Spinal cord (tissue), 10 donors: ENCODE data around the gene PRKCZ. TPM values are rescaled to one million over a fixed set of nuclear protein-coding genes. Genes with fewer than 3 reads are reported as not detected.

Experiments
- DNase-seq, 6 donors: peaks; one replicate each; pipeline versions ENCODE4 v3.0.0 to v3.0.0-alpha.2; 2013 to 2015; ENCODE audit warnings: low spot score in 6 of 6, low read depth in 4 of 6
- H3K27ac ChIP-seq: one replicate; pipeline ENCODE4 v1.5.1; 2013; ENCODE audit warnings: low read depth, low read length, control low read depth
- H3K27me3 ChIP-seq: one replicate; pipeline ENCODE4 v1.6.1; 2013; ENCODE audit warnings: low read length; ENCODE audit not compliant: control insufficient read depth, insufficient read depth
- H3K36me3 ChIP-seq: one replicate; pipeline ENCODE4 v1.6.1; 2013; ENCODE audit warnings: low read length; ENCODE audit not compliant: control insufficient read depth, insufficient read depth
- H3K4me1 ChIP-seq: one replicate; pipeline ENCODE4 v1.6.1; 2013; ENCODE audit warnings: low read length; ENCODE audit not compliant: control insufficient read depth, insufficient read depth
- H3K4me3 ChIP-seq: one replicate; pipeline ENCODE4 v1.5.1; 2013; ENCODE audit warnings: low read depth, low read length, control low read depth
- H3K9me3 ChIP-seq: one replicate; pipeline ENCODE4 v1.6.1; 2013; ENCODE audit warnings: low read length; ENCODE audit not compliant: control insufficient read depth, insufficient read depth
- whole genome bisulfite sequencing: methylation state at CpG from one replicate; pipeline ENCODE4 v1.1.5; 2013; ENCODE audit warnings: missing lambda C conversion rate; ENCODE audit not compliant: insufficient coverage; 5-methylcytosine and 5-hydroxymethylcytosine counted together
- polyA plus RNA-seq, 2 donors: library from polyadenylated mRNA; unstranded; fragments of 120-200 nt; gene quantifications; one replicate each; pipeline ENCODE4 v1.2.1, GENCODE V29; 2013; ENCODE audit not compliant: insufficient read length in 2 of 2
- total RNA-seq, 2 donors: library from RNA; depleted of rRNA in 1 of 2; stranded (reverse); fragments of 120-200 nt in 1 of 2; fragments of >200 nt in 1 of 2; gene quantifications; one replicate each; pipeline versions ENCODE4 v1.2.3 to v1.2.4, GENCODE V29; 2013 to 2014
- donor health status: healthy.

PRKCZ gene
- total and polyA plus RNA-seq, 4 donors = 33.2 to 131 (median 93.1) TPM

DNA sequence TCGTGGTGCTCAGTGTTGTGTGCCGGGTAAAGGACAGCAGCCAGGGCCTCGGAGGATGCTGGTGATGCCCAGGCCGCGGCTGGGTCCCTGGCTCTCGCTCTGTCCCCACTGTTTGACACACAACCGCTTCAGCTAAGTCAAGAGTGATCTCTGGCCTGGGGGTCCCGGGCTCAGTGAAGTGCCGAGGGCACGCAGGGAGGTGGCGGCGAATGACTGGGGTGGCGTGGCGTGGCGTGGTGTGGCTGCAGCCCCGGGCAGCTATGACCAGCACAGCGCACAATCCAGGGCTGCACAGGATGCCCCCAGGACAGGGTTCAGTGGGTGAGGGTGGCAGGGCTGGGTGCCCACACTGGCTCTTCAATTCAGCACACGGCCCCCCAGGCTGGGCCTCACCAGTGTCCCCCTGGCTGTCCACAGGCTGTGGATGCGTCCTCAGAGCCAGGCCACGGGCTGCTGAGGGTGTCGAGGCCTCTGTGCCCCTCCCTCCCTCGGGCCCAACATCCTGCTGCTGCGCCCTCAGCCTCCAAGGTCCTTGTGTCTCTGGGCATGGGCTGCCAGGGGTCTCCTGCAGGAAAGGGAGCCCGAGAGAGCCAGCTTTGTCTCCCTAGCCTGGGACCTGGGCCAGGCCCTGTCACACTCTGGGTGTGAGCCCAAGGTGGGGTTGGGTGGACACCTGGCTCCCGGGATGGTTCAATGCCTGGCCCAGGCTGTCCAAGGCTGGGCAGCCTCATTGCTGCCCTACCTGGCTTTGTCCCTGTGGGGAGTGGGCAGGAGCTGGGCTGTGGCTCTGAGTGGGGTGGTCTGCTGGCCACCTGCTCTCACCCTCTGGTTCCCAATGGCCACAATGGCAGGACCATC lies 165.9 kb downstream of the PRKCZ start:
- Histone ChIP-seq H3K27ac (no peak overlapping the region), H3K27me3 (no peaks in the 10 kb centered on the region), H3K4me1 (peaks cover 41% of the 10 kb centered on the region), H3K4me3 (no peak overlapping the region), H3K36me3 (peaks cover 6% of the 10 kb centered on the region), H3K9me3 (no peaks in the 10 kb centered on the region)
- no peak for DNase-seq
- WGBS = 89% methylated on average over 25 of the region's 25 CpGs

DNA sequence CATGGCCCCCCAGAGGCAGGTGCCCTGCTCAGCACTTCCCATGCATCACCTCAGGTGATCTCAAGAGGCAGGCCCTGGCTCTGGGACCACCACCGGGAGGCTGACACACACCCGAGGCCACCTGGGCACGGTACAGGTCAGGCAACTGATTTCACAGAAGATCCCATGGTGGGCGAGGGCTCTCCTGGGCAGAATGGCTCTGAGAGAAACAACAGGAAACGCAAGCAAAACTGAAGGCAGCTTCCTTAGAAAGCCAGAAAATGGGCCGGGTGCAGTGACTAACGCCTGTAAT lies 166.5 kb downstream of the PRKCZ start:
- no peak overlapping the region for H3K4me3 ChIP-seq
- H3K27ac ChIP-seq = no peak overlapping the region
- no peak for DNase-seq
- no peaks in the 10 kb centered on the region for H3K9me3 ChIP-seq
- peaks cover 6% of the 10 kb centered on the region for H3K36me3 ChIP-seq
- WGBS = 89% methylated on average over 7 of the region's 7 CpGs
- H3K4me1 ChIP-seq = peaks cover 41% of the 10 kb centered on the region
- H3K27me3 ChIP-seq = no peaks in the 10 kb centered on the region

DNA sequence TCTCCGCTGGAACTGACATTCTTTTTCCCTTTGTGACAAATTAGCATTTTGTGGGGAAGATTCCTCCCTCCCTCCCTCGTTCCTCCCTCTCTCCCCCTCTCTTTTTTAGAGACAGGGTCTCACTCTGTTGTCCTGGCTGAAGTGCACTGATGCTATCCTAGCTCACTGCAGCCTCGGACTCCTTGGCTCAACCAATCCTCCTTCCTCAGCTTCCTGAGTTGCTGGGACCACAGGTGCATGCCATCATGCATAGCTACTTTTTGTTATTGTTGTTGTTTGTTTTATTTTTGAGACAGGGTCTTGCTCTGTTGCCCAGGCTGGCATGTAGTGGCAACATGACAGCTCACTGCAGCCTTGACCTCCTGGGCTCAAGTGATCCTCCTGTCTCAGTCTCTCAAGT lies 171.1 kb downstream of the PRKCZ start:
- Histone ChIP-seq H3K9me3 (no peaks in the 10 kb centered on the region), H3K4me1 (peaks cover 2% of the 10 kb centered on the region), H3K4me3 (no peak overlapping the region), H3K27ac (no peak overlapping the region), H3K36me3 (peaks cover under 1% of the 10 kb centered on the region), H3K27me3 (no peaks in the 10 kb centered on the region)
- WGBS = 61% methylated on average over 2 of the region's 3 CpGs
- DNase-seq = no peak

DNA sequence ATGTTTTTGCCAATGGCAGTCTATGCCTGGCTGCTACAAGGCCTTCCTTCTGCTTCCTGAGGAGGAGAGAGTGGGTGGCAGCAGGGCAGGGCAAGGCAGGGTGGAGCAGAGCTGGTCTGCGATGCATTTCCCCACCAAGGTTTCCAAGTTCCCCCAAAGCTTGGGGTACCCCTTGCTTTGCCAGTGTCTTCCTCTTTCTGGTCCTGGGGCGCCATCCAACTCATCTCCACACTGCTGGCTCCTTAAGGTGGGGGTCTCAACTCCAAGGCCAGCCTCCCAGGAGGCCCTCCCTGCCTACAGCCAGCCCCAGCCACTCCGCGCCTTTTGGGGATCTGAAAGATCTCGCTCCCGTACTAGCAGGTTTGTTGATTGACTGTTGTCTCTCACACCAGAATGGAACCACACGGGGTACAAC lies 174.0 kb downstream of the PRKCZ start:
- no peak for DNase-seq
- no peaks in the 10 kb centered on the region for H3K9me3 ChIP-seq
- H3K36me3 ChIP-seq = peaks cover 3% of the 10 kb centered on the region
- H3K4me1 ChIP-seq = peaks cover 10% of the 10 kb centered on the region
- H3K4me3 ChIP-seq = no peak overlapping the region
- H3K27me3 ChIP-seq = no peaks in the 10 kb centered on the region
- WGBS = 94% methylated on average over 7 of the region's 7 CpGs
- no peak overlapping the region for H3K27ac ChIP-seq

DNA sequence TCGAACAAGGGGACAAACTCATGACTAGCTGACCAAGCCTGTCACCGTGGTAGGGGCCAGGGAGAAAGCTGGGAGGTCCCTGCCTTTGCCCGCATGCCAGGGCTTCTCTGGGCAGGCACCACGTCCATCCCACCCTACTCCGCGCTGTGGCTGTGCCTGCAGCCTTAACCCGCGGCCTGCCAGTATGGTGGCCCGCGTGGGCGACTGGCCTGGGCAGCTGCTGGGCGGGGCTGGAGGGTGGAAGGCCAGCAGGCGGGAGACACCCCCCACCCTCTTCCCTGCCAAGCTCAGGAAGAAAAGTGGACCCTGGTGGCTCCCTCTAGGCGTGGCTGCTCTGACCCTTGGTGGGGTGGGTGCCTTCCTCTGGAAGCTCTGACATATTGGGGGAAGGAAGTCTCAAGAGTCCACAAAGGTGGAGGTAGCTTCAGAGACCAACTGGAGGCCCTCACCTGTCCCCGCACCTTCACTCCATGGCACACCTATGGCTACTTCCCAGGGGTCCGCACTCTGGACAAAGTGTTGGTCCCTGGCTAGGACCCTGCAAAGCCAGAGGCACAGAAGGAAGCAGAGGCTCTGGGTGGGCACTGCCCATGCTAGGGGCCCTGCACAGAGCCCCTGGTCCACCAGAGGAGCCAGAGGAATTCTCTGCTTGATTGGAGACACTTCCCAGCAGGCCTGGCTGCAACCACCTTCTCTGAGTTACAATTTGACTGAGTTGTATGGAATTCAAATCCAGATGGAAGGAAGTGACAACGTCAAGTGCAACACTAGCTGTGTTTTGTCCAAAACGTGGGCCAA lies 174.6 kb downstream of the PRKCZ start:
- Histone ChIP-seq H3K4me1 (peaks cover 17% of the 10 kb centered on the region), H3K27me3 (no peaks in the 10 kb centered on the region), H3K4me3 (no peak overlapping the region), H3K36me3 (peaks cover 9% of the 10 kb centered on the region), H3K9me3 (no peaks in the 10 kb centered on the region), H3K27ac (no peak overlapping the region)
- no peak for DNase-seq
- WGBS = 92% methylated on average over 9 of the region's 18 CpGs

DNA sequence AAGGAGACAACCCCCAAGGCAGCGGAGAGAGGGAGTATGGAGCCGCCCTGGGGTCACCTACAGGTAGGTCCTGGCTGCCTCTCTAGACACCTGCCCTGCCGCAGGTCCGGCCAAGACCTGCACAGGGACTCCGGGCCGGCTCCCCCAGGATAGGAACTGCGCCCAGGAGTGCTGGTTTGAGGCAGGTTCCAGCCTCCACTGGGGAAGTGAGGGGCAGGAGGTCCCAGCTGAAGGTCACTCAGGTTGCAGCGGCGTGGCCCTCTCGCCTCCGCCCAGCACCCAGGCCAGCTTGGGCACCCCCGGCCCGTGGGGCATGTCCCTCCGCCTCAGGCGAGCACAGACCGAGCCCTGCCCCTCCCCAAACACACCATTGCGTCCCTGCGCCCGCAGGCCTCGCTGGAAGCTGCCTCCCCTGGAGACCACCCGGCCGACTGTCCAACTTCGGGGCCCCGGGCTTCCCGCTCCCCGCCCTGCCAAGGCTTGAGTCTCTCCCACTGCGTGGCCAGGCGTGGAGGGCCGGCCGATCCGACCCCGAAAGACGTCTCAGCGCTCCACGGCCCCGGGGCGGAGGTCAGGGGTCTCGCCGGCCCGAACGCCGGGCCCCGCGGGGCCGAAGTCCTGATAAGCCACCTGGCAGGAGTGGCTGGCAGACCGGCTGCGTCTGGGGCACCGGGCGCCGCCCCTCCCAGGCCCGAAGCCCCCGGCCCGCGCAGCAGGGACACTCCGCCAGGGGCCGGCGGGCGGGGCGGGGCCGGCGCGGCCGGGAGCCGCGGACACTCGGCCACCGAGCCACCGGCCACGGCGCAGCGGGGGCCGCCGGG lies 176.5 kb downstream of the PRKCZ start:
- DNase-seq = no peak
- Histone ChIP-seq H3K27ac (no peak overlapping the region), H3K4me1 (peaks cover 36% of the 10 kb centered on the region), H3K36me3 (peaks cover 26% of the 10 kb centered on the region), H3K9me3 (no peaks in the 10 kb centered on the region), H3K27me3 (no peaks in the 10 kb centered on the region), H3K4me3 (peak overlapping the region; percentile 60)
- 16% methylated on average over 73 of the region's 73 CpGs for WGBS

DNA sequence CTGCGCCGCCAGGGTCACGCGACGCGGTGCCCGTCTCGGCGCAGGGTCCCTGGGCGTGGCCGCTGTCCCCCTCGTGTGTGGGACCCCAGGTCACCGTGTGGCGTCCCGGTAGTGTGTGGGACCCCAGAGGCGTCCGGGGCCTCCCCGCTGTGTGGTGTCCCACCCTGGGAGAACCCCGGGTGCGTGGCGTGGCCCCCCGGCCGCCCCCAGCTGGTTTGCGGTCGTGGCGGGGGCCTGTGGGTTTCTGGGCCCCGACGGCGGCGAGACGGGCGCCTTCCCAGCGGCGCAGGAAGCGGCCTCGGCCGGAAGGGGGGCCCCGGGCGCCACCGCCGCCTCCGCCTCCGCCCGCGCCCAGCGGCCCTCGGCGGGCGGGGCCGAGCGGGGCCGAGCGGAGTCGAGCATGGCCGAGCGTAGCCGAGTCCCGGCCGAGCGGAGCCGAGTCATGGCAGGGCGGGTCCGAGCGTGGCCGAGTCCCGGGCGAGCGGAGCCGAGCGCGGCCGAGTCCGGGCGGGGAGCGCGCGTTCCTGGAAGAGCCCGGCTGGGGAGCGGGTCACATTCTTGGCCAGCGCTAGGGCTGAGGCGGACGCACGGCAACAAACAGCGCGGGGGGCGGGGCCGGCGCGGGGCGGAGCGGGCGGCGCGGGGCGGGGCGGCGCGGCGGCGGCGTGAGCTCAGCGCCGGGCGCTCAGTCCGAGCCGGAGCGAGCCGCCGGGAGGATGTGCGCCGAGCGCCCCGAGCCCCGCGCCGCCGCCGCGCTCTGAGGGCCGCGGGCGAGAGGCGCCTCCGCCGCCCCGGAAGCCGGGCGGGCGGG lies 177.3 kb downstream of the PRKCZ start:
- no peaks in the 10 kb centered on the region for H3K9me3 ChIP-seq
- DNase-seq = peak in 5 of 6 donors; percentile 94 to 99 (median 95)
- under 1% methylated on average over 129 of the region's 129 CpGs for WGBS
- no peaks in the 10 kb centered on the region for H3K27me3 ChIP-seq
- peak overlapping the region; percentile 87 for H3K27ac ChIP-seq
- peaks cover 44% of the 10 kb centered on the region for H3K4me1 ChIP-seq
- peaks cover 32% of the 10 kb centered on the region for H3K36me3 ChIP-seq
- peak overlapping the region; percentile 60 for H3K4me3 ChIP-seq

DNA sequence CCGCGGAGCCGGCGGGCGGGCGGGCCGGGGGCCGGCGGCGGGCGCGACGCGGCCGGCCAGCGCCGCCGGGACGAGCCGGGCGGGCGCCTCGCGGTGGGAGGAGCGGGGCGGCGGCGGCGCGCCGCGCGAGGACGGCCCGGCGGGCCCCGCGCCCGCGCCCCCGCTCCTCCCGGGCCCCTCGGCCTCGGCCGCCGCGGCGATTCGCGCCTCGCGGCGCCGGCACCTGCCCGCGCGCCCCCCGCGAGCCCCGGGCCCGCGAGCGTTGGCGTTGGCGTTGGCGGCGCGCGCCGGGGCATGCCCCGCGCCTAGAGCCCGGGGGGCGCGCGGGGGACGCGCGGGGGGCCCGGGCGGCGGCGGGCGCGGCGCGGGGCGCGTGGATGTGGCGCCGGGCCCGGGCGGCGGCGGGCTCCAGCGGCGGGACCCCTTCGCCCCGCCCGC lies 178.0 kb downstream of the PRKCZ start, which contains the start of gene SKI:
Gene SKI, plus strand, starts transcription at position 163 of the 438 bp plus-strand sequence. CDS start 448 bp downstream, outside the sequence.
- peak within 1 kb of the TSS; percentile 87 for H3K27ac ChIP-seq
- peak within 1 kb of the TSS; percentile 65 for H3K4me3 ChIP-seq
- under 1% methylated on average over 100 of the region's 100 CpGs for WGBS
- no peaks in the 10 kb centered on the region for H3K27me3 ChIP-seq
- peaks cover 50% of the 10 kb centered on the region for H3K4me1 ChIP-seq
- no peaks in the 10 kb centered on the region for H3K9me3 ChIP-seq
- peaks cover 37% of the 10 kb centered on the region for H3K36me3 ChIP-seq
- DNase-seq = no peak

DNA sequence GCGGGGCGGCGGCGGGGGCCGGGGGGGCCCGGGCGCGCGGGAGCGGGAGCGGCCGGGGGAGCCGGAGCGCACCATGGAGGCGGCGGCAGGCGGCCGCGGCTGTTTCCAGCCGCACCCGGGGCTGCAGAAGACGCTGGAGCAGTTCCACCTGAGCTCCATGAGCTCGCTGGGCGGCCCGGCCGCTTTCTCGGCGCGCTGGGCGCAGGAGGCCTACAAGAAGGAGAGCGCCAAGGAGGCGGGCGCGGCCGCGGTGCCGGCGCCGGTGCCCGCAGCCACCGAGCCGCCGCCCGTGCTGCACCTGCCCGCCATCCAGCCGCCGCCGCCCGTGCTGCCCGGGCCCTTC lies 178.5 kb downstream of the PRKCZ start:
- H3K27me3 ChIP-seq = no peaks in the 10 kb centered on the region
- no peak overlapping the region for H3K27ac ChIP-seq
- H3K9me3 ChIP-seq = no peaks in the 10 kb centered on the region
- H3K4me1 ChIP-seq = peaks cover 55% of the 10 kb centered on the region
- no peak for DNase-seq
- H3K36me3 ChIP-seq = peaks cover 40% of the 10 kb centered on the region
- under 1% methylated on average over 50 of the region's 50 CpGs for WGBS
- H3K4me3 ChIP-seq = peak overlapping the region; percentile 65
